ENCODE results near the gene OSBPL5. TPM values are rescaled to one million over a fixed set of nuclear protein-coding genes. Genes with fewer than 3 reads are reported as not detected.

Gene OSBPL5
- total RNA-seq, 1 experiment from 2014 or later, result 28.4 TPM

DNA sequence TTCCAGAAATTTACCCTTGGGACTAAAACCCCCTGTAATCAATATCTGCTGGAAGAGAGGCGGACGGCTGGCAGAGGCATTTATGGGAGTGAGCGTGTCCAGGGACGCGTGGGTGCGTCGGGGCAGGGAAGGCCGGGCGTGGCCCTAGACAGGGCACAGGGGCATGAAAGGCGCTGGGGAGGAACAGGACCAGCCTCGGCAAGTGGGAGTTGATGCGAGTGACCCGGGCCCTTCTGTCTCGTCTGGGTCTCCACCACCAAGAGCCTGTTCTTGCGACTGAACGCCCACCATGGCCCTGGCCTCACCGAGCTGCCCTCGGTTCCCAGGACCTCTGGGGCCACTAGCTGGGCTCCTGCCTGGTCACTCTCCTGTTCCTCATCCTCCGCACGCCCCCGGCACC, 17.5 kb downstream of the OSBPL5 start:
- Histone ChIP-seq H3K4me3 (ENCODE audit: low read depth, low read length, poor library complexity, severe bottlenecking) (no peak overlapping the region), H3K27ac (ENCODE audit: low read depth, low read length, poor library complexity, severe bottlenecking) (no peak overlapping the region), H3K4me1 (ENCODE audit: insufficient read depth, low read length, poor library complexity, severe bottlenecking) (no peaks in the 10 kb centered on the region), H3K36me3 (ENCODE audit: insufficient read depth, low read length, poor library complexity, severe bottlenecking) (no peaks in the 10 kb centered on the region), H3K9me3 (ENCODE audit: low read depth, low read length, poor library complexity, severe bottlenecking) (no peaks in the 10 kb centered on the region), H3K27me3 (replicated peaks; ENCODE audit: insufficient read depth, low read depth, low read length, poor library complexity) (no peaks in the 10 kb centered on the region)
- intact Hi-C loops (cut with micrococcal nuclease; ENCODE audit: unreplicated experiment), result no loop called here
- ChIA-PET CTCF (no interaction called here), POLR2A (ENCODE audit: low non-redundant PET) (no interaction called here)
- no TSS peak for BruUV-seq (replicated peaks)
- no peak for DNase-seq (ENCODE audit: low spot score)
- TF ChIP-seq, protein P1, sequence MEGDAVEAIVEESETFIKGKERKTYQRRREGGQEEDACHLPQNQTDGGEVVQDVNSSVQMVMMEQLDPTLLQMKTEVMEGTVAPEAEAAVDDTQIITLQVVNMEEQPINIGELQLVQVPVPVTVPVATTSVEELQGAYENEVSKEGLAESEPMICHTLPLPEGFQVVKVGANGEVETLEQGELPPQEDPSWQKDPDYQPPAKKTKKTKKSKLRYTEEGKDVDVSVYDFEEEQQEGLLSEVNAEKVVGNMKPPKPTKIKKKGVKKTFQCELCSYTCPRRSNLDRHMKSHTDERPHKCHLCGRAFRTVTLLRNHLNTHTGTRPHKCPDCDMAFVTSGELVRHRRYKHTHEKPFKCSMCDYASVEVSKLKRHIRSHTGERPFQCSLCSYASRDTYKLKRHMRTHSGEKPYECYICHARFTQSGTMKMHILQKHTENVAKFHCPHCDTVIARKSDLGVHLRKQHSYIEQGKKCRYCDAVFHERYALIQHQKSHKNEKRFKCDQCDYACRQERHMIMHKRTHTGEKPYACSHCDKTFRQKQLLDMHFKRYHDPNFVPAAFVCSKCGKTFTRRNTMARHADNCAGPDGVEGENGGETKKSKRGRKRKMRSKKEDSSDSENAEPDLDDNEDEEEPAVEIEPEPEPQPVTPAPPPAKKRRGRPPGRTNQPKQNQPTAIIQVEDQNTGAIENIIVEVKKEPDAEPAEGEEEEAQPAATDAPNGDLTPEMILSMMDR (conservative IDR thresholded peaks at IDR 0.05; ENCODE audit: low read depth, low read length), result no peak
- TF ChIP-seq EZH2 (IDR thresholded peaks at IDR 0.05; ENCODE audit: borderline replicate concordance, low read depth, low read length, poor library complexity, severe bottlenecking), result no peak

DNA sequence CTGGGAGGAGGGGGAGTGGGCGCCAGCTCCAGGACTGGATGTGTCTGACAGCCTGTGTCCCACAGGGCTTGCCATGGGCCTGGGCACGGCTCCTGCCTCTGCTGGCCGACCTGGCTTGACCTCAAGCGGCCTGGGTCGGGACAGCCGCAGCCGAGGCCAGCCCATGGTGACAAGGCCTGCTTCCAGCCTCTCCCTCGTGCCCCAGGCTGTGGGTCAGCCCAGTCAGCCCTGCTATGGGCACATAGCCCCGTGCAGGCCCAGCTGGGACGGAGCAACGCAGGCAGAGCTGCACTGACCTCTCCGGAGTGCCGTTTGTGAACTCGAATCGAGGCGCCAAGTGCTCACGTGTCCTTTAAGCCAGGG, 17.9 kb downstream of the OSBPL5 start:
- Histone ChIP-seq H3K9me3 (ENCODE audit: low read depth, low read length, poor library complexity, severe bottlenecking) (no peaks in the 10 kb centered on the region), H3K4me1 (ENCODE audit: insufficient read depth, low read length, poor library complexity, severe bottlenecking) (no peaks in the 10 kb centered on the region), H3K27ac (ENCODE audit: low read depth, low read length, poor library complexity, severe bottlenecking) (no peak overlapping the region), H3K4me3 (ENCODE audit: low read depth, low read length, poor library complexity, severe bottlenecking) (no peak overlapping the region), H3K27me3 (replicated peaks; ENCODE audit: insufficient read depth, low read depth, low read length, poor library complexity) (no peaks in the 10 kb centered on the region), H3K36me3 (ENCODE audit: insufficient read depth, low read length, poor library complexity, severe bottlenecking) (no peaks in the 10 kb centered on the region)
- POLR2A ChIA-PET (ENCODE audit: low non-redundant PET), result no interaction called here
- CTCF ChIA-PET, result no interaction called here
- intact Hi-C loops (cut with micrococcal nuclease; ENCODE audit: unreplicated experiment), result no loop called here
- no peak for DNase-seq (ENCODE audit: low spot score)
- no peak for TF ChIP-seq EZH2 (IDR thresholded peaks at IDR 0.05; ENCODE audit: borderline replicate concordance, low read depth, low read length, poor library complexity, severe bottlenecking)
- TF ChIP-seq, protein P1 (conservative IDR thresholded peaks at IDR 0.05; ENCODE audit: low read depth, low read length), result no peak
- BruUV-seq (replicated peaks), result no TSS peak

DNA sequence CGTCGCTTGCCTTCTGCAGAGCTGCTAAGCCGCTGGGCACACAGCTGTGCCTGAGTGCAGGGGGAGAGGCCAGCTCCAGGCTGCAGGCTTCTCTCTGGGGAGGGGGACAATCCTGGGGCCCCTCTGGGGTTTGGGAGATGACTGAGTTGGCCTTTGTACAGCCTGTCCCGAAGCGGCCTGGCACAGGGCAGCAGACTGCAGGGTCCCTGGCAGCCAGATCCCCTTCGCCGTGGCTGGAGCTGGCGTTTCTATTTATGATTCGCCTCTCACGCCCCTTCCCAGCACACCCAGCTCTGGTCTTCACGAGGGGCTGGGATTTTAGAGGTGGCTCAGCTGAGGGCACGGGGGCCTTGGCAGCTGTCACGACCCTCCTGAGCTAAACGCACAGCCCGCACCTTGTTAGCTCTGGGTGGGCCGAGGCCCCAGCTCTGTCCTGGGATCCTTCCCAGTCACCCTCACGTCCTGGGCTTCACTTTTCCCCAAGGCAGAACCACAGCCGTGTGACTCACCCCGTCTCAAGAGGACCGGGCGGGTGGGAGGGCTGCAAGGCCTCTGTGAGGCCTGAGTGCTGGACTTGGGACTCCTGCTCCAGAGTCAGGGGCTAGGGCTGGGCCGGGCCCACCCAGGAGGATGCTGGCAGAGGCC, 18.4 kb downstream of the OSBPL5 start:
- no peak for TF ChIP-seq EZH2 (IDR thresholded peaks at IDR 0.05; ENCODE audit: borderline replicate concordance, low read depth, low read length, poor library complexity, severe bottlenecking)
- TF ChIP-seq, protein P1 (conservative IDR thresholded peaks at IDR 0.05; ENCODE audit: low read depth, low read length), result no peak
- H3K4me1 ChIP-seq (ENCODE audit: insufficient read depth, low read length, poor library complexity, severe bottlenecking), result no peaks in the 10 kb centered on the region
- H3K36me3 ChIP-seq (ENCODE audit: insufficient read depth, low read length, poor library complexity, severe bottlenecking), result no peaks in the 10 kb centered on the region
- DNase-seq (ENCODE audit: low spot score), result no peak
- no peak overlapping the region for H3K27ac ChIP-seq (ENCODE audit: low read depth, low read length, poor library complexity, severe bottlenecking)
- H3K4me3 ChIP-seq (ENCODE audit: low read depth, low read length, poor library complexity, severe bottlenecking), result no peak overlapping the region
- BruUV-seq (replicated peaks), result no TSS peak
- intact Hi-C loops (cut with micrococcal nuclease; ENCODE audit: unreplicated experiment), result no loop called here
- POLR2A ChIA-PET (ENCODE audit: low non-redundant PET), result no interaction called here
- no peaks in the 10 kb centered on the region for H3K9me3 ChIP-seq (ENCODE audit: low read depth, low read length, poor library complexity, severe bottlenecking)
- no peaks in the 10 kb centered on the region for H3K27me3 ChIP-seq (replicated peaks; ENCODE audit: insufficient read depth, low read depth, low read length, poor library complexity)
- CTCF ChIA-PET, result no interaction called here
